GM12878 (cell line): Measurements from ENCODE around the gene FAM76B. TPM values are rescaled to one million over a fixed set of nuclear protein-coding genes. Genes with fewer than 3 reads are reported as not detected.
A peak's percentile ranks its signal among the peaks of the same experiment; 100 is the strongest.

Experiments
- CHD2 ChIP-seq: IDR thresholded peaks from 2 replicates; pipeline ENCODE4 v1.6.1; 2011; ENCODE audit warnings: low read depth, low read length, improper control_type of control experiment, borderline replicate concordance
- CHD4 ChIP-seq: fragments of 200-600 bp; sonication (generic); IDR thresholded peaks from 2 replicates; pipeline ENCODE4 v1.6.1; 2016; ENCODE audit warnings: mild to moderate bottlenecking
- EED ChIP-seq: sonication (generic); IDR thresholded peaks from 2 replicates; pipeline ENCODE4 v1.6.1; 2016; ENCODE audit warnings: antibody characterized with exemption, low read depth
- HCFC1 ChIP-seq: fragments of 150-350 bp; IDR thresholded peaks from 2 replicates; pipeline ENCODE4 v1.6.1; 2014; ENCODE audit warnings: low read length
- IKZF2 ChIP-seq, 2 experiments: fragments of 450-650 bp; IDR thresholded peaks; 2 replicates each; pipeline ENCODE4 v1.6.1; 2017; ENCODE audit warnings: mild to moderate bottlenecking in 2 of 2, moderate library complexity in 2 of 2
- NFIC ChIP-seq: IDR thresholded peaks from 2 replicates; pipeline ENCODE4 v1.6.1; 2012; ENCODE audit warnings: low read depth, mild to moderate bottlenecking, inconsistent platforms, low read length, moderate library complexity
- PAX8 ChIP-seq: fragments of 450-650 bp; IDR thresholded peaks from 2 replicates; pipeline ENCODE4 v1.6.1; 2017; ENCODE audit warnings: mild to moderate bottlenecking, moderate library complexity
- POLR2A ChIP-seq: IDR thresholded peaks from 2 replicates; pipeline ENCODE4 v1.6.1; 2011; ENCODE audit warnings: low read depth, mild to moderate bottlenecking, low read length
- POLR2AphosphoS5 ChIP-seq: IDR thresholded peaks from 2 replicates; pipeline ENCODE4 v1.6.1; 2011; ENCODE audit warnings: mild to moderate bottlenecking, low read length, inconsistent platforms
- SMAD1 ChIP-seq: fragments of 450-650 bp; IDR thresholded peaks from 2 replicates; pipeline ENCODE4 v1.6.1; 2018; ENCODE audit warnings: mild to moderate bottlenecking, low read depth; ENCODE audit not compliant: partially characterized antibody
- SMARCA5 ChIP-seq: fragments of 450-650 bp; IDR thresholded peaks from 2 replicates; pipeline ENCODE4 v1.6.1; 2017; ENCODE audit warnings: mild to moderate bottlenecking
- SPI1 ChIP-seq: IDR thresholded peaks from 2 replicates; pipeline ENCODE4 v1.6.1; 2011; ENCODE audit warnings: low read depth, mild to moderate bottlenecking, low read length, moderate library complexity, borderline replicate concordance; ENCODE audit not compliant: insufficient read depth
- TARDBP ChIP-seq: IDR thresholded peaks from 2 replicates; pipeline ENCODE4 v1.6.1; 2016; ENCODE audit warnings: borderline replicate concordance
- ZNF207 ChIP-seq: fragments of 450-650 bp; IDR thresholded peaks from 2 replicates; pipeline ENCODE4 v1.6.1; 2014; ENCODE audit warnings: antibody characterized with exemption, mild to moderate bottlenecking, borderline replicate concordance
- ZNF274 ChIP-seq: IDR thresholded peaks from one replicate; pipeline ENCODE4 v1.8.0; 2011; ENCODE audit not compliant: insufficient read length, insufficient read depth
- ZNF622 ChIP-seq: fragments of 450-650 bp; IDR thresholded peaks from 2 replicates; pipeline ENCODE4 v1.6.1; 2017; ENCODE audit warnings: mild to moderate bottlenecking, inconsistent platforms
- polyA plus RNA-seq, 11 experiments: library from polyadenylated mRNA; depleted of rRNA in 4 of 11; unstranded in 6 of 11; stranded (reverse) in 5 of 11; fragments of >200 nt; fragmentation: Nextera tagmentation in 4 of 11; fragmentation: Illumina TruSeq in 1 of 11; extraction: Ambion mirVana in 4 of 11; extraction: Trizol in 1 of 11; gene quantifications; 1 replicate in 1 of 11; 2 replicates in 10 of 11; pipeline versions ENCODE4 v1.2.1 to v1.2.3, GENCODE V29; 2011 to 2016; ENCODE audit warnings: inconsistent platforms in 2 of 11, missing spikeins in 2 of 11, low read depth in 1 of 11
- total RNA-seq, 4 experiments: library from RNA; depleted of rRNA in 3 of 4; stranded (reverse); fragments of >200 nt in 3 of 4; fragmentation: Illumina TruSeq in 1 of 4; extraction: Trizol in 1 of 4; gene quantifications; 2 replicates each; pipeline versions ENCODE4 v1.2.1 to v1.2.3, GENCODE V29; 2013 to 2021
- TF ChIP-seq, protein P1 (sequence below): IDR thresholded peaks from 2 replicates; pipeline ENCODE4 v1.6.1; 2011; ENCODE audit warnings: low read depth, mild to moderate bottlenecking, low read length, moderate library complexity, borderline replicate concordance; ENCODE audit errors: extremely low read depth
- TF ChIP-seq, protein P2 (sequence below): fragments of 450-650 bp; formaldehyde crosslinking; IDR thresholded peaks from 2 replicates; pipeline ENCODE4 v1.5.0; 2022; ENCODE audit warnings: mild to moderate bottlenecking, missing genetic modification characterization

FAM76B gene
- total and polyA plus RNA-seq, 10 of the 15 experiments (the other 5 are each of a cell fraction or from before 2014, with no cell fraction given) = 13.5 to 56.8 (median 28.4) TPM

DNA sequence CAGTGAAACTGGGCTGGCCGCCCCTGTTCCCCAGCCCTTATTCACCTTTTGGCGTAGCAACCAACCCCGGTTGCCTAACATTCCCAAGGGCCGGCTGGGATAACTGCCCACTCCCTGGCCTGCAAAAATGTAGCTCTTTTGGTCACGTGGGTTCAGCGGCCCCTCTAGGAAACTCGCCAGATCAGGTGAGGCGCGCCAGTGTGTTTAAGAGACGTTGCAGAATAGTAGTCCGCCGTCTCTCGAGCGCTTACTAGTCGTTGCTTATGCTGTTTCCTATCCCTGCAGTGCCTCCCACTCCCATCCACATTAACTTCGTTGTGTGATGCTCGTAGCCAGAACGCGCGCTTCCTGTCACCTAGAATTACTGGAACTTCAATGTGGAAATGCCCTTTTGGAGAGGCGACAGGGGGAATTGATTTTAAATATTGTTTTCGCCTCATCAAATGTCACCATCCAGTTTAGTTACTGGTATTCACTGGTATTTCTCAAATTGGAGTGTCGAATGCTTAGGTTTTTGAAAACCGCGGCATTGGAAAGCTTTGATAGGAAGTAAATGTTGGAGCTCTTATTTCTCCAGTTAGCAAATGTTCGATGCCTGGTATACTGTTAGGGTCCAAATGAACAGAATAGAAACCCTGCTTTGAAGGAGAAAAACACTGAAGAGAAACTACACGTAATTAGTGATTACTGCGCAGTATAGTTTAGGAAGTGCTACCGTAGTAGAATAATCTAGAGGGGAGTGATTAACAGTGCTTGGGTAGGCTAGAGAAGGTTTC lies 1.5 kb upstream of the FAM76B start (continued):
- peak in 1 of 2 experiments; percentile 16; a peak in 1 of 4 replicates for TF ChIP-seq IKZF2 (IDR thresholded peaks at IDR 0.05)
- TF ChIP-seq HCFC1 = no peak
- TF ChIP-seq CHD4 = no peak
- TF ChIP-seq NFIC = no peak
- 0 out of 2 replicates have a peak, but pooled peaks have one; percentile 53 for TF ChIP-seq PAX8
- TF ChIP-seq, protein P1, sequence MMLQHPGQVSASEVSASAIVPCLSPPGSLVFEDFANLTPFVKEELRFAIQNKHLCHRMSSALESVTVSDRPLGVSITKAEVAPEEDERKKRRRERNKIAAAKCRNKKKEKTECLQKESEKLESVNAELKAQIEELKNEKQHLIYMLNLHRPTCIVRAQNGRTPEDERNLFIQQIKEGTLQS = peak; percentile 18; the same call in 1 of the 2 replicates
- peak; percentile 12; the same call in 1 of the 2 replicates for TF ChIP-seq SPI1
- TF ChIP-seq TARDBP = no peak
- peak; percentile 53; the same call in 1 of the 2 replicates for TF ChIP-seq EED
- TF ChIP-seq ZNF207 = no peak
- TF ChIP-seq SMARCA5 = peak; percentile 19; the same call in 1 of the 2 replicates
- TF ChIP-seq ZNF274 = no peak
- TF ChIP-seq POLR2A = peak; percentile 16; the same call in 1 of the 2 replicates
- TF ChIP-seq ZNF622 = no peak
- TF ChIP-seq SMAD1 = peak; percentile 13
- TF ChIP-seq CHD2 = no peak
- TF ChIP-seq POLR2AphosphoS5 = peak; percentile 10; the same call in 1 of the 2 replicates
- TF ChIP-seq, protein P2, sequence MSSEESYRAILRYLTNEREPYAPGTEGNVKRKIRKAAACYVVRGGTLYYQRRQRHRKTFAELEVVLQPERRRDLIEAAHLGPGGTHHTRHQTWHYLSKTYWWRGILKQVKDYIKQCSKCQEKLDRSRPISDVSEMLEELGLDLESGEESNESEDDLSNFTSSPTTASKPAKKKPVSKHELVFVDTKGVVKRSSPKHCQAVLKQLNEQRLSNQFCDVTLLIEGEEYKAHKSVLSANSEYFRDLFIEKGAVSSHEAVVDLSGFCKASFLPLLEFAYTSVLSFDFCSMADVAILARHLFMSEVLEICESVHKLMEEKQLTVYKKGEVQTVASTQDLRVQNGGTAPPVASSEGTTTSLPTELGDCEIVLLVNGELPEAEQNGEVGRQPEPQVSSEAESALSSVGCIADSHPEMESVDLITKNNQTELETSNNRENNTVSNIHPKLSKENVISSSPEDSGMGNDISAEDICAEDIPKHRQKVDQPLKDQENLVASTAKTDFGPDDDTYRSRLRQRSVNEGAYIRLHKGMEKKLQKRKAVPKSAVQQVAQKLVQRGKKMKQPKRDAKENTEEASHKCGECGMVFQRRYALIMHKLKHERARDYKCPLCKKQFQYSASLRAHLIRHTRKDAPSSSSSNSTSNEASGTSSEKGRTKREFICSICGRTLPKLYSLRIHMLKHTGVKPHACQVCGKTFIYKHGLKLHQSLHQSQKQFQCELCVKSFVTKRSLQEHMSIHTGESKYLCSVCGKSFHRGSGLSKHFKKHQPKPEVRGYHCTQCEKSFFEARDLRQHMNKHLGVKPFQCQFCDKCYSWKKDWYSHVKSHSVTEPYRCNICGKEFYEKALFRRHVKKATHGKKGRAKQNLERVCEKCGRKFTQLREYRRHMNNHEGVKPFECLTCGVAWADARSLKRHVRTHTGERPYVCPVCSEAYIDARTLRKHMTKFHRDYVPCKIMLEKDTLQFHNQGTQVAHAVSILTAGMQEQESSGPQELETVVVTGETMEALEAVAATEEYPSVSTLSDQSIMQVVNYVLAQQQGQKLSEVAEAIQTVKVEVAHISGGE = no peak
